HuH-7.5 (cell line): ENCODE results near the gene GLRX5.

Experiments
- DNase-seq: peaks from one replicate; pipeline ENCODE4 v3.0.0; 2011; ENCODE audit warnings: low spot score

GLRX5 gene

DNA sequence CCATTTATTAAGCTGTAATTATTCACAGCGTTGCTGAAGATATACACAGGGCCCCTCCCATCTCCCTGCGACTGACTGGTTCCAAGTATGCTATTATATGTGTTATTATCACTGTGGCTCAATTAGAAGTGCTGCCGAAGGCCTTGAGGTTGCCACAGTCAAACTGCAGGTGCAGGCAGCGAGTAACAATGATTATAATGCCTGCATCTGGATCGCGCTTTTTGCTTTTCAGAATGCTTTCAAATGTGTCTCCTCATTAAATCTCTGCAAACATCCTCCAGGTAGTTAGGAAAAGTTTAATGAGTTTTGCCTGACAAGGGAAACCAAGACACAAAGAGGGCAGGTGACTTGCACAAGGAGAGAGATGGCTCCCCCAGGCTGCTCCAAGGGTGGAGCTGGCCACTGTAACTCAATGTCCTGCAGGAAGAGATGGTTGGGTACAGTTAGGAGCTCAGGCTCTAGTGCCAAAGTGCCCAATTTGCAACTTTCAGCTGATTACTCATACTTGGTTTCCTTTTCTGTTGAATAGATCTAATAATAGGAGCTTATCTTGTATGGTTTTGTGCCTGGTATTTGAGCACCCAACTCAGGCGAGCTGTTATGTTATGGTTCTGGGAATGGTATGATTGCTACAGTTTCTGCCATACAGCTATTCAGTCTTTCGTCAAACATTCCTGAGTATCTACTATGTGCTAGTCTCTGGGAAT is 16.7 kb upstream of the GLRX5 start:
- DNase-seq: no peak

DNA sequence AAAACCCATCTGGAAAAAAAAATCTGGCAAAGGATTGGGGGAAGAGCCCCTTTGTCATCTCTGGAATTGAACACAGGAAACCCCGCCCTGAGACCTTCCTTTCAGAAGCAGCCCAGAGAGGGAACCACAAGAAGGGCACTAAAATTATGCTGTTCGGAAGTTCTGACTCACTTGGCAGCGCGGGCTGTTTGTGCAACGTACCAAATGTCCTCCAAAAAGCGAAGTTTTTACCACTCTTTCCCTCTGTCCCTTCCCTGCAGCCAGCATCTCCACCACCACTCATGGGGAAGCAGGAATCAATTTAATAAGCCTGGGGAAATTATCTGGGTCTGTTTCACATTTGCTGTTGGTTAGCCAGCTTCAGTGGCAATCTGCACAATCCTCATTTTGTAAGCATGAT is 15.2 kb upstream of the GLRX5 start:
- DNase-seq: no peak

DNA sequence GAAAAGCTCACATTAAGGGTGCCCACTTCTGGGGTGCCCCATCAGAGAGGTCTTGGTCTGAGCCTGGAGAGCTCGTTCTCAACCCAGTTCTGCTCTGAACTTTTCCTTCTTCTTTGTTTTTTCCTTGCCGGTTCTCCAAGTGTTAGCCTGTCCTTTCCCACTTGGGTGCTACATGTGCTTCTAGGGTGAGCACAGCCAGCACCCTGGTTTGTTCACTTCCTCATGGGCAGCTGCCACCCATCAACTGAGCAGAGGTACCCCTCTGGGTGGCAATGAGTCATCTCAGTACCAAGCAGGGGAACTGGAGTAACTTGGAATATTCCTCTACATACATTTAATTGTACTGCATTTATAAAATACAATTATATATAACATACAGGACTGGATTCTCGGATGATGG is 14.5 kb upstream of the GLRX5 start:
- no peak for DNase-seq

DNA sequence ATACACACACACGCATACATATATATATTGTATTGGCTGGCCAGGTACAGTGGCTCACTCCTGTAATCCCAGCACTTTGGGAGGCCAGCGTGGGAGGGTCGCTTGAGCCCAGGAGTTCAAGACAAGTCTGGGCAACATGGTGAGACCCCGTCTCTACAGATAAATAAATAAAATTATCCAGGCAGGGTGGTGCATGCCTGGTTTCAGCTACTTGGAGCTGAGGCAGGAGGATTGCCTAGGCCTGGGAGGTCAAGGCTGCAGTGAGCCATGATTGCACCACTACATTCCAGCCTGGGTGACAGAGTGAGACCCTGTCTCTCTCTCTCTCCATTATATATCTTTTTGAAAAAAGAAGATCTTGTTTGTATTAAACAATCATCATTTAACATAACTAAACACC is 13.8 kb upstream of the GLRX5 start:
- no peak for DNase-seq

DNA sequence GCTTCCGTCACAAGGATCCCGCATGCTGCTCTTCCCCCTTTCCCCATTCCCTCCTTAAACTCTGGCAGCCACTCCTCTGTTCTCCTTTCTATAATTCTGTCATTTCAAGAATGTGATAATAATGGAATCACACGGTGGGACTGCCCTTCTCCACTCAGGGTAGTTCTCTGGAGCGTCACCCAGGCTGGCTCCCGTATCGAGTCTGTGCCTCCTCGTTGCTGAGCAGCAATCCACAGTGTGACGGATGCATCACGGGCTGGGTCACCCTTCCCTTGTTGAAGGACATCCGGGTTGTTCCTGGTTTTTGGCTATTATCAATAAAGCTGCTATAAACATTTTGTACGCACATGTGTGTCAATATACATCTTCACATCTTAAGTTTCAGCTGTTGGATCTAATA is 12.7 kb upstream of the GLRX5 start:
- no peak for DNase-seq

DNA sequence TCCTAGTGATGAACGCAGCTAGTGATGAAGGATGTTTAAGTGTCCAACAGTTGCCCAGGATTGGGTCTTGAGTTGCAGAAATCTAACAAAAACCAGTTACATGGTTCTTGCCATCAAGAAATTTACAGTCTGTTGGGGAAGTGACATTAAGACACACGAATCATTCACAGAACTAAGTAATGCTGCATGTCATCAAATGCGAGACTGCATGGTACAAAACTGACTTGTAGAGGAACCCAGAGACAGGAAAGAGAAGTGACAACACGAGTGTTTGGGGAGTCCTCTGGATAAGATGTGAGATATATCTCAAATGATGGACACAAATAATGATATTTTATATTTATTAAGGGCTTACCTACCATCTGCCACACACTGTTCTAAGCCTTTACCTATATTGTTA is 12.3 kb upstream of the GLRX5 start:
- no peak for DNase-seq

DNA sequence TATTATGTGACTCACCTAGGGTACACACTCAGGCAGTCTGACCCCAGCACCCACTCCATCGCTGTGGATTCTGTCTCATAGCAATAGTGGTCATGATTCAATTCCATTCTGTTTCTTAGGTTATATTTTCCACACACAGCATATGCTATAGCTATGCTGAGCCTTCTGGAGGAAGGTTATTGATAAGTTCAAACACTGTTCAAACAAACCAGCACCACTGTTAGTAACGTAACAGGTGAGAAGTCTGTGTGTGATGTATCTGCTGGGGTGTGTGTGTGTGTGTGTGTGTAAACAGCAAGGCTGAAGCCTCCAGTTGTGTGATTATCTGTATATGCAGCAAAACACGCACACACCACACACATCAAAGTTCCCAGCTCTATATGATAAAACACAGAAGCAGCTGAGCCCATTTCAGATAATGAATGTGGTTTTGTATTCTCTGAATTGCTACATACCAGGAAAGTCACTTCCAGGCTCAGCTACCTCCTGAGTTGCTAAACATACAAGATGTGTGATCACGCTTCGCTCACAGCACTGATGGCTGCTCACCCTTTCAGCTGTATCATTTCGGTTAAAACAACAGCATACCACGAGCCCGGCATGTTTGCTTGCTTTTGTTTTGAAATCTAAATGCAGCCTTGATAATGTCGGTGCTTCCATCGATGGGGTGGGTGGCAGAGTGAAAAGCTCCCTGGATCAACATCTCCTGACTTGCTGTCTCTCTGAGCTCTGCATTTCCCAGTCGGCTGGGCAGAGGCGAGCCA is 11.6 kb upstream of the GLRX5 start:
- no peak for DNase-seq

DNA sequence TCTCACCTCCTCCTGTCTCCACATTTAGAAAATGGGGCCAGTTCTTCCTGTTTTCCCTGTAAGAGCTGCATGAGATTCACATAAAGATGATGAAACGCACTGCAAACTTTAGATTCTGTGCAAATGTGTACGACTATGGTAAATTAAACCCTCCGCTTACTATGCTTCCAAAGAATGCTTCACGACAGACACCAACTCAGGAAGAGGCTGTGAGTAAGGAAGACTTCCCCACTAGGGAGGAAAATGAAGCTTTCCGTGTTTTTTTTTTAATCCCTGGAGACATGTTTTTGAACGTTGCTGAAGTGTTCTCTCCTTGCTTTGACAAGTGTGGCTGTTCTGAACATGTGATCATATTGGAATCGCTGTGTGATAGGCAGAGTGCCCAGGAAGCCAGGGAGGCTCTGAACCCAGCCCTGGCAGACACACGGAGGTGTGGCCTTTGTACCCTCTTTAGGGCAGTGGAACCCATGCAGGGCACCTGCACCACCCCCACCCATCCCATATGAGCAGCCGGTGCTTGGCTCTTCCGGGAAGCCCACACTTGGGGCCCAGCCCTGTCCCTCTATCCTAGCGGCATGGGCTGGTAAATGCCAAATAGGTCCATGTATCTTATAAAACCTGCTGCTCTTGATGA is 10.9 kb upstream of the GLRX5 start:
- DNase-seq: no peak

DNA sequence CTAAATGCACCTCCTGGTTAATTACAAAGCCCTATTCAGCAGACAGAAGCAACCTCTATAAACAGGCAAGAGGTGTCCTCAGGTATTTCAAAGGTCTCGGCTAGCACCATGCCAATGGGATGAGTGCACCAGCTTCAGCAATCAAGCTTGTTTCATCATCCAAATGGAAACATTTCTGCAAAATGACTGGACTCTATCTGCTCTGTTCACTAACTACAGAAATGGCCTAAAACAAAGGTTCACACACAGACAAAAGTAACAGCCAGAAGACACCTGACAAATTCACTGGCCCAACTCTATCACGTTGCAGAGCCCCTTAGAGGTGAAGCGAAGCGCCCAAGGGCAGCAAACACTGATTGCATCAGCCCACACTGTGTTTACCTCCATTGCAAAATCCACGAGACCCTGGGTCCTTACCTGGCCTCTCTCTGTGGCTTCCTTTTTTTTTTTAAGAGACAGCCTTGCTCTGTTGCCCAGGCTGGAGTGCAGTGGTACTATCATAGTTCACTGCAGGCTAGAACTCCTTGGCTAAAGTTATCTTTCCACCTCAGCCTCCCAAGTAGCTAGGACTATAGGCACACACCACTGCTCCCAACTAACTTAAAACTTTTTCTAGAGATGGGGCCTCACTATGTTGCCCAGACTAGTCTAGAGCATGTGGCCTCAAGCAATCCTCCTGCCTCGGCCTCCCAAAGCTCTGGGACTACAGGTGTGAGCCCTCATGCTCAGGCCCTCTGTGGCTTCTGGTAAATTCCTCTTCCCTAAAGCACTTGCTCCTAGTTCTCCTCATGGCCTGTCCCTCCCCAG is 9.9 kb upstream of the GLRX5 start:
- DNase-seq: no peak

DNA sequence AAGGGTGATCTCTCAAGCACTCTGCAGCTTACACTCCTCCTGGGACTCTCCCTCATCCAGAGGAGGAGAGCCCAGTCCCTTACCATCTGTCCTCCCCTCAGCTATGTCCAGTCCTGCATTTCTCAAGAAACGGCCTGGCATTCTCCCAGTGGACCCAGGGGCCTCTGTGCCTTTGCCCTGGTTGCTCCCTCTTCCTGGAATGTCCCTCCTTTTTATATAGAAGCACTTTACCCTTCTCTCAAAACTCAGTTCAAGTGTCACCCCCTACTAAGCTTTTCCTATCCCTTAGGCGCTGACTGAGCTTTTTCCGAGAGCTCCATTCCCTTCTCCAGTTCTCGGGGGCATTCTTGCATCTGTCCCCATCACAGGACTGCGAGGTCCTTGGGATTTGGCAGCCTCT is 8.9 kb upstream of the GLRX5 start:
- no peak for DNase-seq

DNA sequence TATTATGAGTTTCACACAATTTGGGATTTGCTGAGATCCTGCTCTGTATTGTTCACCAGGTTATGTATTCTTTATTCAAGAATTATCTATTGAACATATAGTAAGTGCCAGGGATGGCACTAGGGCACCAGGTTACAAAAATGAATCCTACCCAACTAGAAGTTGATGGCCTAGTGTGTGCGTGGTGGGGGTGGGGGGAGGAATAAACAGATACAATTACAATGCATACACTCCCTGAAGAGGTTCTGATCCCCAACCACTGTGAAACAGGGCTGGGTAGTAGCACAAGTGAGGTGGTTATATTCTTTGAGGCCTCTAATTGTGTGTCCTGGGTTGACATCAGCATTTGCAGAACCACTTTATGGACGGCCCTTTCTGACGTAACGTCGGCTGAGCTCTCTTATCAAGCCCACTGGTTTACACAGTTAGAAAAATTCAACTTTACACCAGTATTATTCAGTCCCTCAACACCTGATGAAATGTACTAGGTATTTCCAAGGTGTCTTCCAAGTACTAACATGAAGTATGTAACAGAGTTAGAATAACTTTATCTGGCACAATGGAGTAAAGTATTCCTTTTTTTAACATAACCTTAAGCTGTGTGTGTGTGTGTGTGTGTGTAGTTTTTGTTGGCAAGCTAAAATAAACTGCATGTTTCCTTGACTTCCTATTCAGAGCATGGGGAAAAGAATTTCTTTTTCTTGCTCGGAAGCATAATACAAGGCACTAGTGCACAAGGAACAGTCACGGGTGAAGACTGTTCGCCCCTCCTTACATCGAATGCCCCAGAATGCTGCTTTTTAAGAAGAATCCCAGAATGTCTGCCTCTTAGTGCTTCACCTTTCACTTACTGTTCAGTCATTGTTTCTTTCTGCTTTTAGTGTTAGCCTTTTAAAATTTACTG is 8.1 kb upstream of the GLRX5 start:
- DNase-seq: no peak

DNA sequence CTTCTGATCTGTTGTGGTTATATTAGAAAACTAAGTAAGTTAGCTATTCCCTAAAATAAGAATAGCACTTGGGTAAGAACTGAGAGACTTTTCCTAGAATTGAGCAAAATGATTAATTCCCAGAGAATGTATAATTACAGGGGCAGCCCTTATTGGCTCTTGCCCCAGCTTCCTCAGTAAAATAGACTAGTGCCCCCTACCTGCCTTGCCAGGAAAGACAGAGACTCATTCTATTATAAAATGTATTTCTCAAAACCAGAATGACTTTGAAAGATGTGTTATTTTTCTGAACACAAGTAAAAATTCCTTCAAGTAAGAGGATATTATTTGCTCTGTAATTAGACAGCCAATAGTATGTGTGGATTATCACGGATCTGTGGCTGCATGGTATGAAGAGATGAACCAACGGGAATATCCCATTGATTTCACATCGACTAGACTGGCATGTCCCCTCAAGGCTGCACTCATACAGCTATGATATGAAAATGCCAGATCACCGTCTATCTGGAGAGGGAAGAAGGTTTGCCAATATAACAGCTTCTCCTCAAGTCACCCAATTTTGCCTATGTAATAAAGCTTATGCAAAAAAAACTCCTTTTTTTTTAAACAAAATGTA is 7.4 kb upstream of the GLRX5 start:
- no peak for DNase-seq

DNA sequence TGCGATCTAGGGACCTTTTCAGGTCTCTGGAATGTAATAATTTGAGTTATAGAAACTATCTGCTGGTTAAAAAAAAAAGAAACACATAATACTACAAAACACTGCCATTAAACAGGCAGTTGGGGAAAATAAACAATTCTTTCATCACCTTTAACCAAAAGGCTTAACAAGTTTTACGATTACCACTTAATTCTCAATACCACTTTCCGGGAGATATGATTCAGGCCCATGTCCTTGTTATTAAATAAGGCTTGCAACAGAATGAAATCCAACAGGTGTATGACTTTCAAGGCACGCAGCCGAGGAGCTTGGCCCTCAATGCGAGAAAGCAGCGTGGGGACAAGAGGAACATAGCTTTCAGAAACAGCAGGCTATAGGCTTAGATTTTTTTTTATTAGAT is 5.6 kb upstream of the GLRX5 start:
- DNase-seq: no peak

DNA sequence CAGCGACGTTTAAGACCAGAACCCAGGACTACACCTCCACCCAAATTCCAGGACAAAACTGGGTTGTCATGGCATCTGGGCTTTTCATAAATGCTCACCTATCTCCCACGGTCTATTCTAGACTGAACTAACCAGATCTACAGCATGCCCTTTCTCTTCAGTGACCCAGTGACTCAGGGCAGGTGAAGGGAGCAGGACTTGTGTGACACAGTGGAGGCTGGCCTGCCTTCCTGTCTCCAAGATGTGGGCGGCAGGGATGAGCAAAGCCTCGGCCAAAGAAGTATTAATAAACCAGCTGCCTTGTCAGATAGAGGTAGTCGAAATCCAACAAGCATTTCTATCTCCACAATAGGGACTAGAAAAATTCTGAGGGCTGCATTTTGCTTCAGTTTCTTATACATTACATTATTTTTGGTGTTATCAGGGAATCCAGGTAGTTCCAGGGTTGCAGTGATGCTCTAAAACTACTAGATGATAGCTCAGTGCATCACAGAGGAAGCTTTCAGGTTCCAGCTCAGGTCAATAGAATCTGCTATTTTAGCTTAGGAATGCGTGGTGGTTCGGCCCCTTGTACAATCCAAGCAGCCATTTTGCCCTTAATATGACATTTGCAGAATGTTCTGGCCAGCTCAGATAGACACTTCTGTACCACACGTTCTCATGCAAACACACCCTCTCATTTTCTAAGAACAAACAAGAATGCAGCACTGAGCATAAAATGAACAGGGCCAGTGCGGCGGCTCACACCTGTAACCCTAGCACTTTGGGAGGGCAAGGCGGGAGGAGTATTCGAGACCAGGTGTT is 4.2 kb upstream of the GLRX5 start:
- no peak for DNase-seq

DNA sequence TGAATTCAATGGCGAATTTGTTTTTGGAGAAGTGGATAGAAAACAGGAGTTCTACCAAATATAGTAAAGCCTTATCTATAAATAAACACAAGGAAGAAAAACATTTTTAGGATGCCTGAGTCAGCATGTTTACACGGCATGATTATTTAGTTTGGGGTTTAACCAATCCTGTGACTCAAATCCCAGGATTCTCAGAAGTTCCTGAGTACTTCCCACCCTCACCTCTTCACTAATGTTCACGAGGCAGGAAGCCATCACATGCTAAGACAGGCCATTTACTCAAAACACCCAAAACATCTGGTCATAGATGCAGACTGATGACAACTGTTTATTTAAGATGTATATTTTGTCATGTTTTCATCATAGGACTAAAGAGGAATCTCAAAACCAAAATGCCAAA is 3.4 kb upstream of the GLRX5 start:
- no peak for DNase-seq

DNA sequence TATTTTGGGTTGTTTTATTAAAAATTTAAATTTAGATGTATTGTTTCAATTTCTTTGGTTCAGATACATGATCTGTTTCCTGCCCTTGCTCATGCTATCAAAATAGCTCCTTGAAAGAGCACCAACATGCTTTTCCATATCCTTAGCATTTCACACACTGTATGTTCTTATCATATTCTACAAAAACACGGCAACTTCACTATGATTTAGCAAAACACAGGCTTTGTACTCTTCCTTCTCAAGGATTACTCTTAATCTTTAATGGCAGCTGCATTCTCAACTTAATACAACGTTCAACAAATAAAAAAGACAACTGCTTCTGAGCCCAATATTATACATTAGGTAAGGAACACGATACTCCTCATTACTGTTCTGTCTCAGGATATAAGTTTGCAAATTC is 2.9 kb upstream of the GLRX5 start:
- DNase-seq: no peak

DNA sequence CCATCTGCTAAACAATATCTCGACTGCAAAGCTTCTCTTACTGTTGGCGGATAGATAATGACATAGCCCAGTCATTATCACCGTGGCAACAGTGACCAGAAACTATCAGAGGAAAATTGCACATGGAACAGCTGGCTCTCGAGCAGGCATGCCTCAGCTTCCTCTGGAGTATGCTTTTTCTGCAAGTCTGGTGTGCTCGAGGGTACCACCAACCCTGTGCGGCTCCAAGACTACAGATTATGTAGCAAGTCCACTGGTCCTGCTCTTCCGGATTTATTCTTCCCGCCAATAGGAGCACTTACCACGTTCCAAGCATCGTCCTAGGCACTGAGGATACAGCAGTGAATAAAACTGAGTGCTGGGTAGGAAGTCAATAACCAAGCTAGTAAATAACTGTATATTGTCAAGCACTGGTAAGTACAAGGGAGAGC is 1.4 kb upstream of the GLRX5 start:
- DNase-seq: no peak

DNA sequence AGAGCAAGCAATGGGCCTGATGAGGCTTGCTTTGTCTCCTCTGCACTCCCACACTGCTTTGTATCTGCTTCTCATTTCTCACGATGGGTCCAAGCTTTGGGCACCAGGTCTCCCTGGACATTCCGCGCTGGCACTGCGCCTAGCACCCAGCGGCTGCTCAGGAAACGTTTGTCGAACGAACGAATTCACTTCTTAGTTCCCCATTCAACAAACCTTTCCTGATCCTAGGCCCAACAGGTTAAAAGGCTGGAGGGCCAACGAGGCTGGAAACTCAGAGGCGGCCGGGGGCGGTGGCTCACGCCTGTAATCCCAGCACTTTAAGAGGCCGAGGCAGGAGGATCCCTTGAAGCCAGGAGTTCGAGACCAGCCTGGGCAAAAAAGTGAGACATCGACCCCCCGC is 1.0 kb upstream of the GLRX5 start:
- no peak for DNase-seq

DNA sequence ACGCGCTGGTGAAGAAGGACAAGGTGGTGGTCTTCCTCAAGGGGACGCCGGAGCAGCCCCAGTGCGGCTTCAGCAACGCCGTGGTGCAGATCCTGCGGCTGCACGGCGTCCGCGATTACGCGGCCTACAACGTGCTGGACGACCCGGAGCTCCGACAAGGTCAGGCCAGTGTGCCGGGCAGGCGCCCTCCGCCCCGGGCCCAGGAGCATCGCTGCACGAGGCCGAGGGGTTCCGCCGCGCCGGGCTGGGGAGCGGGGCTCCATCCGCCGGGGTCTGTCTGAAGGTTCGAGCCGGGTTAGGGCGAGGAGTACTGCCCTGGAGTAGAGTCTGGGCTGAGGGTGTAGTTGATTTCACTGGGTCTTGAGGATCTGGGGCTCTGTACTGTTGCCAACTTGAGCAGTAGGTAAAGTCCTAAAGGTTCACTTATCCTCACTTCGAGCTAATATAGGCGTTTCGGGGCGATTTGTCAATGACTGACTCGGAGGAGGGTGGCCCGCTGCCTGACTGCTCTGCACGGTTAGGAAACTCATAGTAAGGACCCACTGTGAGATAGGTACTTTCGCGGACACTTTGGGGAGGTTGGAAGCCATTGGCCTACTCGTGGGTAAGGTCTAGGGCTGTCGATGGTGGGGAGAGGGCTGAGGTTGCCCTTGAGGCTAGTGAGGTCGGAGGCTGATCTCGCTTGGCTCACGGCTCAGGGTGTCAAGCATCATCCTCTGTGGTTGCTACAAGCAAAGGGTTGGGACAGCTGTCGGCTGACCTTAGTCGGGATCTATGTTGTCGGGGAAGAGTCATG is 574 bp downstream of the GLRX5 start:
- DNase-seq: no peak
